Nephron progenitor cell (in vitro differentiated cells): Measurements from ENCODE around the gene HIP1R.

Experiments
- DNase-seq: peaks from one replicate; pipeline ENCODE4 v3.0.0; 2021
- H3K27ac Mint-ChIP-seq: 2 replicates; pipeline ENCODE4 v1.8.0; 2021; ENCODE audit warnings: mild to moderate bottlenecking, moderate library complexity, mixed read lengths
- H3K27me3 Mint-ChIP-seq: 2 replicates; pipeline ENCODE4 v1.8.0; 2021; ENCODE audit warnings: mild to moderate bottlenecking, low read depth, mixed read lengths; ENCODE audit not compliant: poor library complexity
- H3K36me3 Mint-ChIP-seq: 2 replicates; pipeline ENCODE4 v1.8.0; 2021; ENCODE audit warnings: low read depth, mixed read lengths
- H3K4me1 Mint-ChIP-seq: 2 replicates; pipeline ENCODE4 v1.8.0; 2021; ENCODE audit warnings: mixed read lengths
- H3K4me3 Mint-ChIP-seq: 2 replicates; pipeline ENCODE4 v1.8.0; 2021; ENCODE audit warnings: mild to moderate bottlenecking, moderate library complexity, mixed read lengths
- H3K9me3 Mint-ChIP-seq: 2 replicates; pipeline ENCODE4 v1.8.0; 2021; ENCODE audit warnings: mild to moderate bottlenecking, moderate library complexity, mixed read lengths
- TF ChIP-seq, protein P1 (sequence below): fragments of 200-600 bp; sonication (generic); IDR thresholded peaks from 2 replicates; pipeline ENCODE4 v1.5.0; 2021; ENCODE audit warnings: antibody characterized with exemption

HIP1R gene

DNA sequence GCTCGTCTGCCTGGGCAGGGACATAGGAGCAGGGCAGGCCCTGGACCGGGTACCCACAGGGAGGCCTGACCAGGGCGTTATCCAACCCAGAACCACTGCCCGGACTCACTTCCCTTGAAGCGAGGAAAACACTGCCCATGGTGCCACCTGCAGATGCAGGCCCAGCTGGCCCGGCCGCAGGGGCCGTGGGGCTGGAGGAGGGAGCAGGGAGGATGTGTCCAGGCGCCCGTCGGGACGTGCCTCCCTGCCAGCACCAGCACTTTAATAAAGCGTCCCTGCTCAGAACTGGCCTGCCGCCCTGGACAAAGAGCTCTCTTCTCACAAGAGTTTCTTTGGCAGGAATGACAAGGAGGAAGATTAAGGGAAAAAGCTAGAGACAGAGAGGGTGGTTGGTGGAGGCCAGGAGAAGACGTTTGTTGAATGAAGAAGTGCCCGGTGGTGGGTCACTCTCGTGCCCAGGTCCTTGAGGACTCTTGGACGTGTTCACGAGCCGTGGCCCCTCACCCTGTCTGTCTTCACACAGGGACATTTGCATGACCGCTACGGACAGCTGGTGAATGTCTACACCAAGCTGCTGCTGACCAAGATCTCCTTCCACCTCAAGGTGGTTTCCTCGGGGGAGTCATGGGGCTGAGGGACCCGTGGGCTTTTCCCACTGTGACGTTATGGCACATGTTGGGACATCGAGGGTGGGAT is 14.2 kb downstream of the HIP1R start:
- TF ChIP-seq, protein P1, sequence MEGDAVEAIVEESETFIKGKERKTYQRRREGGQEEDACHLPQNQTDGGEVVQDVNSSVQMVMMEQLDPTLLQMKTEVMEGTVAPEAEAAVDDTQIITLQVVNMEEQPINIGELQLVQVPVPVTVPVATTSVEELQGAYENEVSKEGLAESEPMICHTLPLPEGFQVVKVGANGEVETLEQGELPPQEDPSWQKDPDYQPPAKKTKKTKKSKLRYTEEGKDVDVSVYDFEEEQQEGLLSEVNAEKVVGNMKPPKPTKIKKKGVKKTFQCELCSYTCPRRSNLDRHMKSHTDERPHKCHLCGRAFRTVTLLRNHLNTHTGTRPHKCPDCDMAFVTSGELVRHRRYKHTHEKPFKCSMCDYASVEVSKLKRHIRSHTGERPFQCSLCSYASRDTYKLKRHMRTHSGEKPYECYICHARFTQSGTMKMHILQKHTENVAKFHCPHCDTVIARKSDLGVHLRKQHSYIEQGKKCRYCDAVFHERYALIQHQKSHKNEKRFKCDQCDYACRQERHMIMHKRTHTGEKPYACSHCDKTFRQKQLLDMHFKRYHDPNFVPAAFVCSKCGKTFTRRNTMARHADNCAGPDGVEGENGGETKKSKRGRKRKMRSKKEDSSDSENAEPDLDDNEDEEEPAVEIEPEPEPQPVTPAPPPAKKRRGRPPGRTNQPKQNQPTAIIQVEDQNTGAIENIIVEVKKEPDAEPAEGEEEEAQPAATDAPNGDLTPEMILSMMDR, result no peak
- Mint-ChIP-seq H3K36me3 (peaks cover 6% of the 10 kb centered on the region), H3K27me3 (no peaks in the 10 kb centered on the region), H3K27ac (no peak overlapping the region), H3K4me3 (no peak overlapping the region), H3K9me3 (no peaks in the 10 kb centered on the region), H3K4me1 (peaks cover 35% of the 10 kb centered on the region)
- DNase-seq, result no peak

DNA sequence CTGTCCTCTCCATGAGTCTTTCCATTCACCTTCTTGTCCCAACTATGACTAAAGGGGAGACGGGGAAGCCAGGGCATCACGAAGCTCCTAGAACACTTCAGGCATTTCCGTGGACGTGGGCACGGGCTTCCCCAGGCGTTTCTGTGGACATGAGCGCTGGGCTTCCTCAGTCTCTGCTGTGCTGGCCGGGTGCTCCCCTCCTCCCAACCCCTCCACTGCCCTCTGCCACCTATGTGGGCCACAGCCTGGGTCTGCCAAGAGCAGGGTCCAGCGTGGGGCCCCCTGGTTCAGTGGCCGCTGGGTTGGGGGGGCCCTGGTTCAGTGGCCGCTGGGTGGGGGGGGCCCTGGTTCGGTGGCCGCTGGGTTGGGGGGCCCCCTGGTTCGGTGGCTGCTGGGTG is 14.8 kb downstream of the HIP1R start:
- Mint-ChIP-seq H3K4me1 (peaks cover 34% of the 10 kb centered on the region), H3K27me3 (no peaks in the 10 kb centered on the region), H3K36me3 (peaks cover 6% of the 10 kb centered on the region), H3K9me3 (no peaks in the 10 kb centered on the region), H3K4me3 (no peak overlapping the region), H3K27ac (no peak overlapping the region)
- TF ChIP-seq, protein P1, result no peak
- DNase-seq, result no peak

GRCh38 chr12:122850695-122851350 is 15.6 kb downstream of the HIP1R start:
- no peaks in the 10 kb centered on the region for H3K27me3 Mint-ChIP-seq

DNA sequence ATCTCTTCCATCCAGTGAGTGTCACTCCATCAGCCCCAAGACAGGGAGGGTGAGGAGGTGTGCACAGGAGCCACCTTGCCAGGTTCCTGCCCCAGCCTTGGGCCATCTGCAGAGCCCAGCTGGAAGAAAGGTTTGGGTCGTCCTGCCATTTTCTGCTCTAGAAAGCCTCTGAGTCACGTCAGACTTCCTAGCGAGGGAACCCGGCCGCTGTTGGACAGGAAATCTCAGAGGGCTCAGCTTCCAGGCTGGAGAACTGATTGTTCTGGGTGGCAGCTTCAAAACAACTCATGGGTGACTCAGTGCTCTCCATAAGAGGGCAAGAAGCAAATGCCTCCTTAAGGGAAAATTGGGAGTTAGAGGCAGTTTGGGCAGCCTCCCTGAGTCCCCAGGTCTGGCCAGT is 16.6 kb downstream of the HIP1R start:
- peaks cover 6% of the 10 kb centered on the region for H3K36me3 Mint-ChIP-seq
- no peaks in the 10 kb centered on the region for H3K27me3 Mint-ChIP-seq
- no peaks in the 10 kb centered on the region for H3K9me3 Mint-ChIP-seq
- H3K4me3 Mint-ChIP-seq, result no peak overlapping the region
- TF ChIP-seq, protein P1, result no peak
- H3K4me1 Mint-ChIP-seq, result peaks cover 29% of the 10 kb centered on the region
- no peak for DNase-seq
- no peak overlapping the region for H3K27ac Mint-ChIP-seq

More at GRCh38 chr12:122850695-122851350, 15.6 kb downstream of the HIP1R start:
- no peak for DNase-seq
- H3K27ac Mint-ChIP-seq, result no peak overlapping the region
- no peaks in the 10 kb centered on the region for H3K9me3 Mint-ChIP-seq
- TF ChIP-seq, protein P1, result no peak
- peaks cover 34% of the 10 kb centered on the region for H3K4me1 Mint-ChIP-seq
- H3K4me3 Mint-ChIP-seq, result no peak overlapping the region
- peaks cover 6% of the 10 kb centered on the region for H3K36me3 Mint-ChIP-seq

- no peaks in the 10 kb centered on the region for H3K9me3 Mint-ChIP-seq
- no peaks in the 10 kb centered on the region for H3K27me3 Mint-ChIP-seq
- TF ChIP-seq, protein P1, result no peak
- H3K4me3 Mint-ChIP-seq, result peak overlapping the region; percentile 7
- H3K4me1 Mint-ChIP-seq, result peaks cover 33% of the 10 kb centered on the region
- peaks cover 10% of the 10 kb centered on the region for H3K36me3 Mint-ChIP-seq
- DNase-seq, result no peak
- H3K27ac Mint-ChIP-seq, result peak overlapping the region; percentile 18
These were observed 17.3 kb downstream of the HIP1R start for GRCh38 chr12:122852336-122853275.
